ENCODE data around the gene WWOX. TPM values are rescaled to one million over a fixed set of nuclear protein-coding genes. Genes with fewer than 3 reads are reported as not detected.

WWOX gene
- total and polyA plus RNA-seq, 2 experiments from 2014 or later, result 22.1 to 123 TPM

GRCh38 chr16:78946556-78946955 lies 847.1 kb downstream of the WWOX start:
- no peaks in the 10 kb centered on the region for H3K27me3 ChIP-seq
- DNase-seq (ENCODE audit: low read depth in 1 of 2, low spot score in 1 of 2), result no peak
- no peaks in the 10 kb centered on the region for H3K9me3 ChIP-seq (ENCODE audit: low read depth)
- TF ChIP-seq, protein P1, sequence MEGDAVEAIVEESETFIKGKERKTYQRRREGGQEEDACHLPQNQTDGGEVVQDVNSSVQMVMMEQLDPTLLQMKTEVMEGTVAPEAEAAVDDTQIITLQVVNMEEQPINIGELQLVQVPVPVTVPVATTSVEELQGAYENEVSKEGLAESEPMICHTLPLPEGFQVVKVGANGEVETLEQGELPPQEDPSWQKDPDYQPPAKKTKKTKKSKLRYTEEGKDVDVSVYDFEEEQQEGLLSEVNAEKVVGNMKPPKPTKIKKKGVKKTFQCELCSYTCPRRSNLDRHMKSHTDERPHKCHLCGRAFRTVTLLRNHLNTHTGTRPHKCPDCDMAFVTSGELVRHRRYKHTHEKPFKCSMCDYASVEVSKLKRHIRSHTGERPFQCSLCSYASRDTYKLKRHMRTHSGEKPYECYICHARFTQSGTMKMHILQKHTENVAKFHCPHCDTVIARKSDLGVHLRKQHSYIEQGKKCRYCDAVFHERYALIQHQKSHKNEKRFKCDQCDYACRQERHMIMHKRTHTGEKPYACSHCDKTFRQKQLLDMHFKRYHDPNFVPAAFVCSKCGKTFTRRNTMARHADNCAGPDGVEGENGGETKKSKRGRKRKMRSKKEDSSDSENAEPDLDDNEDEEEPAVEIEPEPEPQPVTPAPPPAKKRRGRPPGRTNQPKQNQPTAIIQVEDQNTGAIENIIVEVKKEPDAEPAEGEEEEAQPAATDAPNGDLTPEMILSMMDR (IDR thresholded peaks at IDR 0.05; ENCODE audit: low read depth, low read length), result no peak
- H3K4me3 ChIP-seq, result no peak overlapping the region
- no peaks in the 10 kb centered on the region for H3K36me3 ChIP-seq
- peaks cover 9% of the 10 kb centered on the region for H3K4me1 ChIP-seq (ENCODE audit: low read depth)
- H3K27ac ChIP-seq, result no peak overlapping the region

DNA sequence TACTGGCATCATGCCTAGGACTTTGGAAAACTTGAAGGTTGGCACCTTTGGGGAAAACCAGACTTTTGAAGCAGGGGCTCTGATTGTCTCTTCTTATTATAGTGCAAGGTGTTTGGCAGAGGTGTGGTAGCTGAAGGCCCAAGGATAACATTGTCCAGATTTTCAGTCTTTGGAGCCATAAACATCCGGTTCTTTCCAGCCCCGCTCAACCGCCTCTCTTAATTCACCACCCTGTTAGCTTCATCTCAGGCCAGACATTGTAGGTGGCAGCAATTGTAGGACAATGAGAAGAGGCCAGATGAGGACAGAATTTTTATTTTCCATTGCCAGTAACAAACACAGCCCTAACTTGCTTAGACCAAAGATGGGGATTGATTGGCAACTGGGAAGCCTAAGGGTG lies 851.3 kb downstream of the WWOX start:
- no peaks in the 10 kb centered on the region for H3K27me3 ChIP-seq
- no peaks in the 10 kb centered on the region for H3K9me3 ChIP-seq (ENCODE audit: low read depth)
- DNase-seq (ENCODE audit: low read depth in 1 of 2, low spot score in 1 of 2), result no peak
- H3K4me1 ChIP-seq (ENCODE audit: low read depth), result peaks cover 9% of the 10 kb centered on the region
- no peak overlapping the region for H3K27ac ChIP-seq
- no peak overlapping the region for H3K4me3 ChIP-seq
- no peaks in the 10 kb centered on the region for H3K36me3 ChIP-seq
- TF ChIP-seq, protein P1 (IDR thresholded peaks at IDR 0.05; ENCODE audit: low read depth, low read length), result no peak

- no peak overlapping the region for H3K27ac ChIP-seq
- no peaks in the 10 kb centered on the region for H3K36me3 ChIP-seq
- no peak for DNase-seq (ENCODE audit: low read depth in 1 of 2, low spot score in 1 of 2)
- TF ChIP-seq, protein P1 (IDR thresholded peaks at IDR 0.05; ENCODE audit: low read depth, low read length), result no peak
- no peaks in the 10 kb centered on the region for H3K9me3 ChIP-seq (ENCODE audit: low read depth)
- H3K4me3 ChIP-seq, result no peak overlapping the region
- no peaks in the 10 kb centered on the region for H3K27me3 ChIP-seq
- peaks cover 2% of the 10 kb centered on the region for H3K4me1 ChIP-seq (ENCODE audit: low read depth)
Measured at GRCh38 chr16:78952630-78953029, 853.2 kb downstream of the WWOX start.

- Histone ChIP-seq H3K4me1 (ENCODE audit: low read depth) (no peaks in the 10 kb centered on the region), H3K27ac (no peak overlapping the region), H3K36me3 (no peaks in the 10 kb centered on the region), H3K4me3 (no peak overlapping the region), H3K27me3 (no peaks in the 10 kb centered on the region), H3K9me3 (ENCODE audit: low read depth) (no peaks in the 10 kb centered on the region)
- DNase-seq (ENCODE audit: low read depth in 1 of 2, low spot score in 1 of 2), result no peak
- TF ChIP-seq, protein P1 (IDR thresholded peaks at IDR 0.05; ENCODE audit: low read depth, low read length), result no peak
Measured at GRCh38 chr16:78953526-78953925, 854.1 kb downstream of the WWOX start.

GRCh38 chr16:78955206-78955605 lies 855.8 kb downstream of the WWOX start:
- Histone ChIP-seq H3K27ac (no peak overlapping the region), H3K4me3 (no peak overlapping the region), H3K9me3 (ENCODE audit: low read depth) (no peaks in the 10 kb centered on the region), H3K27me3 (no peaks in the 10 kb centered on the region), H3K4me1 (ENCODE audit: low read depth) (no peaks in the 10 kb centered on the region), H3K36me3 (no peaks in the 10 kb centered on the region)
- TF ChIP-seq, protein P1 (IDR thresholded peaks at IDR 0.05; ENCODE audit: low read depth, low read length), result no peak
- no peak for DNase-seq (ENCODE audit: low read depth in 1 of 2, low spot score in 1 of 2)

GRCh38 chr16:78956859-78957258 lies 857.4 kb downstream of the WWOX start:
- DNase-seq (ENCODE audit: low read depth in 1 of 2, low spot score in 1 of 2), result no peak
- Histone ChIP-seq H3K27ac (no peak overlapping the region), H3K9me3 (ENCODE audit: low read depth) (no peaks in the 10 kb centered on the region), H3K4me3 (no peak overlapping the region), H3K27me3 (no peaks in the 10 kb centered on the region), H3K36me3 (no peaks in the 10 kb centered on the region), H3K4me1 (ENCODE audit: low read depth) (no peaks in the 10 kb centered on the region)
- TF ChIP-seq, protein P1 (IDR thresholded peaks at IDR 0.05; ENCODE audit: low read depth, low read length), result no peak
